Suprapubic skin (tissue), 4 donors: ENCODE results near the gene PLCG2. TPM values are rescaled to one million over a fixed set of nuclear protein-coding genes. Genes with fewer than 3 reads are reported as not detected.

Experiments used
- DNase-seq, 2 donors: peaks; one replicate each; pipeline ENCODE4 v3.0.0-alpha.2; 2019; ENCODE audit warnings: low spot score in 2 of 2
- H3K27ac ChIP-seq: fragments of 200-600 bp; sonication (generic); one replicate; pipeline ENCODE4 v1.5.1; 2019
- H3K27me3 ChIP-seq: fragments of 200-600 bp; sonication (generic); one replicate; pipeline ENCODE4 v1.5.1; 2019
- H3K36me3 ChIP-seq: fragments of 200-600 bp; sonication (generic); one replicate; pipeline ENCODE4 v1.5.1; 2019
- H3K4me1 ChIP-seq: fragments of 200-600 bp; sonication (generic); one replicate; pipeline ENCODE4 v1.5.1; 2019
- H3K4me3 ChIP-seq: fragments of 200-600 bp; sonication (generic); one replicate; pipeline ENCODE4 v1.5.1; 2019; ENCODE audit warnings: mild to moderate bottlenecking
- H3K9me3 ChIP-seq: fragments of 200-600 bp; sonication (generic); one replicate; pipeline ENCODE4 v1.5.1; 2019
- EP300 ChIP-seq: sonication (generic); formaldehyde crosslinking; IDR thresholded peaks from one replicate; pipeline ENCODE4 v1.6.1; 2017; ENCODE audit warnings: antibody characterized with exemption
- POLR2A ChIP-seq, 2 donors: fragments of 450-650 bp; IDR thresholded peaks; one replicate each; pipeline ENCODE4 v1.6.1; 2017; ENCODE audit warnings: antibody characterized with exemption in 2 of 2, mild to moderate bottlenecking in 2 of 2, moderate library complexity in 2 of 2
- POLR2AphosphoS5 ChIP-seq, 3 donors: sonication (generic); formaldehyde crosslinking; IDR thresholded peaks; one replicate each; pipeline ENCODE4 v1.6.1; 2017; ENCODE audit warnings: antibody characterized with exemption in 3 of 3
- WGBS: methylation state at CpG from one replicate; pipeline ENCODE4 v1.1.5; 2018; 5-methylcytosine and 5-hydroxymethylcytosine counted together
- total RNA-seq, 4 donors: library from RNA; depleted of rRNA; stranded (reverse); fragments of >200 nt; gene quantifications; one replicate each; pipeline ENCODE4 v1.1.0, GENCODE V29; 2016
- TF ChIP-seq, protein P1 (sequence below), 2 donors: fragments of 200-600 bp in 1 of 2; fragments of 450-650 bp in 1 of 2; sonication (generic) in 1 of 2; IDR thresholded peaks; one replicate each; pipeline ENCODE4 v1.5.1; 2016 to 2019; ENCODE audit warnings: antibody characterized with exemption in 2 of 2, mild to moderate bottlenecking in 1 of 2, moderate library complexity in 1 of 2

PLCG2 gene
- total RNA-seq, 4 donors from 2014 or later: 6.5 to 24.1 (median 10.5) TPM

DNA sequence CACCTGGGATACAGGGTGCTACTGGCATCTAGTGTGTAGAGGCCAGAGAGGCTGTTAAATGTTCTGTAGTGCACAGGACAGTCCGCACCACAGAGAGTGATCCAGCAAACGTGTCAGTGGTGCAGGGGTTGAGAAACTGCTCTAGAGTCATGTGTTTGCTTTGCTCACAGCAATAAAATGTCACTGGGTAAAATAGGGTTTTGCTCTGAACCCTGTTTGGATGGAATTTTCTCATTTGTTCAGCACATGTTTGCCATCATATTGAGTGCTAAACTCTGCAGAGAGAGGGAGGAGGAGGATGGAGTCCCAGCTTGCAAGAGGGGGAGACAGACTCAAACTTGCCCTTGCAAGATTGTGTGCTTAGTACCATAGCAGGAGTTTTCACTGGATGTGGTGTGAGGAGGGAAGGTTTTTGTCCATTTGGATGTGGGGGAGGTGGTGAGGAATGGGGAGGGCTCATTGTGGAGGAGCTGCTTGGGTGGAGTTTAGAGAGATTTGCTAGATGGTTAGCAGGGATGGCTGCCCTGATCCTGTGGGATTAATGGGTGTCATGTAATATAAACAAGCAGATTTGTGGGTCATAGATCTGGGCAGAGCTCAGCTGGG lies 11.8 kb downstream of the PLCG2 start:
- peaks cover 4% of the 10 kb centered on the region for H3K4me1 ChIP-seq
- DNase-seq: no peak
- 64% methylated on average over 2 of the region's 2 CpGs for WGBS
- H3K36me3 ChIP-seq: no peaks in the 10 kb centered on the region
- H3K27ac ChIP-seq: no peak overlapping the region
- TF ChIP-seq, protein P1, sequence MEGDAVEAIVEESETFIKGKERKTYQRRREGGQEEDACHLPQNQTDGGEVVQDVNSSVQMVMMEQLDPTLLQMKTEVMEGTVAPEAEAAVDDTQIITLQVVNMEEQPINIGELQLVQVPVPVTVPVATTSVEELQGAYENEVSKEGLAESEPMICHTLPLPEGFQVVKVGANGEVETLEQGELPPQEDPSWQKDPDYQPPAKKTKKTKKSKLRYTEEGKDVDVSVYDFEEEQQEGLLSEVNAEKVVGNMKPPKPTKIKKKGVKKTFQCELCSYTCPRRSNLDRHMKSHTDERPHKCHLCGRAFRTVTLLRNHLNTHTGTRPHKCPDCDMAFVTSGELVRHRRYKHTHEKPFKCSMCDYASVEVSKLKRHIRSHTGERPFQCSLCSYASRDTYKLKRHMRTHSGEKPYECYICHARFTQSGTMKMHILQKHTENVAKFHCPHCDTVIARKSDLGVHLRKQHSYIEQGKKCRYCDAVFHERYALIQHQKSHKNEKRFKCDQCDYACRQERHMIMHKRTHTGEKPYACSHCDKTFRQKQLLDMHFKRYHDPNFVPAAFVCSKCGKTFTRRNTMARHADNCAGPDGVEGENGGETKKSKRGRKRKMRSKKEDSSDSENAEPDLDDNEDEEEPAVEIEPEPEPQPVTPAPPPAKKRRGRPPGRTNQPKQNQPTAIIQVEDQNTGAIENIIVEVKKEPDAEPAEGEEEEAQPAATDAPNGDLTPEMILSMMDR (IDR thresholded peaks at IDR 0.05): no peak
- no peak for TF ChIP-seq EP300
- TF ChIP-seq POLR2AphosphoS5 (IDR thresholded peaks at IDR 0.05): no peak
- no peak for TF ChIP-seq POLR2A (IDR thresholded peaks at IDR 0.05)
- H3K9me3 ChIP-seq: no peaks in the 10 kb centered on the region
- H3K4me3 ChIP-seq: no peak overlapping the region
- H3K27me3 ChIP-seq: no peaks in the 10 kb centered on the region

DNA sequence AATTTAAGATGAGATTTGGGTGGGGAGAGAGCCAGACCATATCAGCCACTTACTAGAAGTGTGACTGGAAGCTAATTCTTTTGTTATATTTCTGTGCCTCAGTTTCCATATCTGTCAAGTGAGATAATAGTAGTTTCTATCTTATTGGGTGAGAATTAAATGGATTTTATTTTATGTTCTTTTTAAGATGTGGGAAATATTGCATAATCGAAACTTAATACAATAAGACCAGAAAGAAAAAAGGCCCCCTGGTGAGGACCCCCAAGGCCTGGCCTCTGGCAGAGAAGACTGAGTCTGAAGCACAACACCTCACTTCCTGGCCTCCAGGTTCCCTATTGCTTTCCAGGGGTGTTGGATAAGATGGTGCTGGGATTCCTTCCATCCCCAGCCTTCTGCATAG lies 13.7 kb downstream of the PLCG2 start:
- 96% methylated on average over 1 of the region's 1 CpG for WGBS
- Histone ChIP-seq H3K36me3 (no peaks in the 10 kb centered on the region), H3K4me1 (peaks cover 2% of the 10 kb centered on the region), H3K4me3 (no peak overlapping the region), H3K9me3 (no peaks in the 10 kb centered on the region), H3K27ac (no peak overlapping the region), H3K27me3 (no peaks in the 10 kb centered on the region)
- no peak for DNase-seq
- TF ChIP-seq EP300 (no peak), POLR2A (IDR thresholded peaks at IDR 0.05) (no peak), POLR2AphosphoS5 (IDR thresholded peaks at IDR 0.05) (no peak)
- TF ChIP-seq, protein P1 (IDR thresholded peaks at IDR 0.05): no peak

DNA sequence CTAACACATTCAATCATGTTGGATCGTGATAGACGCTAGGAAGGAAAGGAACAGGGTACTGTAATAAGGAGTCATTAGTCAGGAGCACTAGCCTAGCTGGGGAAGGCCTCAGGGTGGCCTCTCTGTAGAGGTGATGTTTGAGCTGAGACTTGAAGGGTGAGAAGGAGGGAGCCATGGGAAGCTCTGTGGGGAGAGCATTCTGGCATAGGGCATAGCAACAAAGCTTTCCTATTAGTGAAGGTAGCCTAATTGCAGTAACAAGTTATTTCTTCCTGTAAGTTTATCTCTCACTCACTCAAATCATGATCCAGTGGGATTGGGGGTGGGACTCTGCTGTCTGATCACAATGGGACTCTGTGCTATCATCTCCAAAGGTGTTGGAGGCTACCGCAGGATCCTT lies 16.1 kb downstream of the PLCG2 start:
- Histone ChIP-seq H3K27ac (no peak overlapping the region), H3K4me3 (no peak overlapping the region), H3K9me3 (no peaks in the 10 kb centered on the region), H3K27me3 (no peaks in the 10 kb centered on the region), H3K36me3 (no peaks in the 10 kb centered on the region), H3K4me1 (peaks cover 12% of the 10 kb centered on the region)
- 88% methylated on average over 3 of the region's 3 CpGs for WGBS
- no peak for DNase-seq
- TF ChIP-seq POLR2AphosphoS5 (IDR thresholded peaks at IDR 0.05): no peak
- TF ChIP-seq, protein P1 (IDR thresholded peaks at IDR 0.05): no peak

DNA sequence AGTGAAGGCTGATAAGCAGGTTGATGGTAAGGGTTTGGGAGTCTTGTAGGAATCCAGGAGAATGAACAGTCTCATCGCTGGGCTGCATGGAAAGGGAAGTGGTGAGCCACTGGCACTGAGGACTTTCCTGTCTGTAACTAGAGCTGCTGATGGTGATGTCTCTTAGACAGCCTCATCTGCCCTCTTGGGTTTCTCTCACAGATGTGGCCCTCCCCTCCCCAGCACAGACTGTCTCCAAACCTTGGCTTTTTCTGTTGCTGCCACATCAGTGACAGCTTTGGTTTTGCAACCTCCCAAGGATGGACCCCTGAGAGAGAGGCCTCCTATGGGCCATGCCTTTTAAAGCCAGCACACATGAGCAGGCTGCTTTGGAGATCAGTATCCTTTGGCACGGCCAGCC lies 16.9 kb downstream of the PLCG2 start:
- DNase-seq: no peak
- H3K4me1 ChIP-seq: peaks cover 12% of the 10 kb centered on the region
- H3K36me3 ChIP-seq: no peaks in the 10 kb centered on the region
- TF ChIP-seq POLR2A (IDR thresholded peaks at IDR 0.05) (no peak), EP300 (no peak)
- H3K27me3 ChIP-seq: no peaks in the 10 kb centered on the region
- H3K4me3 ChIP-seq: no peak overlapping the region
- H3K9me3 ChIP-seq: no peaks in the 10 kb centered on the region
- 85% methylated on average over 2 of the region's 2 CpGs for WGBS
- no peak overlapping the region for H3K27ac ChIP-seq

DNA sequence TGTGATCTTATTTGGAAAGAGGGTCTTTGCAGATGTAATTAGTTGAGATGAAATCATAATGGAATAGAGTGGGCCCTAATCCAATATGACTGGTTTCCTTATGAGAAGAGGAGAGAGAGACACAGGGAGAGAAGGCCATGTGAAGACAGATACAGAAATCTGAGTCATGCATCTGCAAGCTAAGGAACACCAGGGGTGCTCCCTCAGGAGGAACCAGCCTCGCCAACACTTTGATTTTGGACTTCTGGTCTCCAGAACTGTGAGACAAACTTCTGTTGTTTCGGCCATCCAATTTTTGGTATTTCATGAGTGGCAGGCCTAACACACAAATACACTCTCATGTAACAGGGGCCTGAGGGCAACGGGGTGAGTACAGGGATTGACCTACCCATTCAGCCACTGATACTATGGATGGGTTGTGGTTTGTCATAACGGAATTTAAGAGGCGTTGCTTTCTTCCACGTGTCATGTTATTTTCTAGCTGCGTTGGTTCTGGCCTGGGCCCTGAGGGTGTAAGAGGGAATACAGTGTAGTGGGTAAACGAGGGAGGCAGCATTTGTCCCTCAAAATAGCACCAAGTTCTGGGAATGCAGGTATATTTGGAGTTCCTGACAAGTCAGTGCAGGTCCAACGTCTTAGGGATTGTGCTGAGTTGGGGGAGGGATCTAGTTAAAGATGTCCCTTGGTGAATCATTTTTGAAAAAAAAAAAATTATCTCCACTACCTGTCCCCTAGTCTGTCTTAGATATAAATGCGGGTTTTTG lies 17.7 kb downstream of the PLCG2 start:
- WGBS: 54% methylated on average over 10 of the region's 10 CpGs
- no peaks in the 10 kb centered on the region for H3K36me3 ChIP-seq
- no peak for DNase-seq
- no peaks in the 10 kb centered on the region for H3K9me3 ChIP-seq
- H3K27ac ChIP-seq: no peak overlapping the region
- peaks cover 12% of the 10 kb centered on the region for H3K4me1 ChIP-seq
- H3K27me3 ChIP-seq: no peaks in the 10 kb centered on the region
- H3K4me3 ChIP-seq: no peak overlapping the region
- TF ChIP-seq EP300 (no peak), POLR2AphosphoS5 (IDR thresholded peaks at IDR 0.05) (no peak), POLR2A (IDR thresholded peaks at IDR 0.05) (no peak)
- TF ChIP-seq, protein P1 (IDR thresholded peaks at IDR 0.05): no peak
